NCI-H1417 treated with DMSO at 0.1 percent for 48 hours (cell line): ENCODE results near the gene MAML2.
A peak's percentile ranks its signal among the peaks of the same experiment; 100 is the strongest.

Experiments used
- DNase-seq: peaks from one replicate; lab custom pipeline; 2025; lab: John Stamatoyannopoulos, UW

Gene MAML2

DNA sequence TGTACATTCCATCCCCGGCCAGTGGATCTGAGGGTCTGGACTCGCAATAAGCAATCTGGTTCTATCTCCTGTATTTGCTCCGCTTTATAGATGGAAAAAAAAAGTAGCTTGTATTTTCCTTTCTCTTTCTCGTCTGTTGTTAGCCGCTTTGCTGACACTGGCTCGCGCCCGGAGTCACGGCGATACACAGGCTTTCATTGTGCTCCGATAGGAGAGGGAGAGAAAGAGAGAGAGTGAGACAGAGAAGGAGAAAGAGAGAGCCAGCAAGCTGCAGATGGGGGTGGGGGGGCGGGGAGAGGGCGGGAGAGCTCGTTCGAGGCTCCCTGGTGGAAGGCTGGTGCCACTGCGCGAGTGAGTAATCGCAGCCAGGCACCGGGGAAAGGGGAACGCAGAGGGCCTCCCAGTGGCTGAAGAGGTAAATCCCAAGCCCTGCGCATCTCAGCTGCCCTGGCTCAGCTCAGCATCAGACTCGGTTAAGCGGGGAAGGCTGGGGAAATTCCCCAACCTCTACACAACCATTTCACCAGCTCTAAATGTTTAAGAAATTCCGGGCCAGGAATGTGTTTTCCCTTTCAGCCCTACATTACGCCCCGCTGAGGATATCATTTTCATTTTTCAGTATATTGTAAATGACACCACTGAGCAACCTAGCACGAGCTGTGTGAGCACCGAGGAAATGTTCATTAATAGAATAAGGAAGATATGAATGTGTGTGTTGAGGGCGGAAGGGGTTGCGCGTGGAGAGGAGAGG lies at the start of gene MAML2:
MAML2 (minus strand) TSS at position 235 of the 751 bp plus-strand sequence. CDS start 1,300 bp downstream, outside the sequence.
- peak; percentile 82 for DNase-seq

DNA sequence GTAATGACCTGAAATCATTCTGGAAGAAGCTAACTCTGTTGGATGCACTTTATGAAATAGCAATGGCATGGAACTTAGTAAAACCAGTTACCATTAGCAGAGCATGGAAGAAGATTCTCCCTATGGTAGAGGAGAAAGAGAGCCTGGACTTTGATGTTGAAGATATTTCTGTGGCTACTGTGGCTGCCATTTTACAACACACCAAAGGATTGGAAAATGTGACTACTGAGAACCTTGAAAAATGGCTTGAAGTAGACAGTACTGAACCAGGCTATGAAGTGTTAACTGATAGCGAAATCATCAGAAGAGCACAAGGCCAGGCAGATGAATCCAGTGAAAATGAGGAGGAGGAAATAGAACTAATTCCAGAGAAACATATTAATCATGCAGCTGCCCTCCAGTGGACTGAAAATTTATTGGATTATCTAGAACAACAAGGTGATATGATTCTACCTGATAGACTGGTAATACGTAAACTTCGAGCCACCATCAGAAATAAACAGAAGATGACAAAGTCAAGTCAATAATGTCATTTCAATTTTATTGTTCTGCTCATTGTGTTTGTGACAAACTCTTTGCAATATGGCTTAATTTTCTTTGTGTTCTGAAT lies 48.8 kb upstream of the MAML2 start:
- DNase-seq, result no peak

DNA sequence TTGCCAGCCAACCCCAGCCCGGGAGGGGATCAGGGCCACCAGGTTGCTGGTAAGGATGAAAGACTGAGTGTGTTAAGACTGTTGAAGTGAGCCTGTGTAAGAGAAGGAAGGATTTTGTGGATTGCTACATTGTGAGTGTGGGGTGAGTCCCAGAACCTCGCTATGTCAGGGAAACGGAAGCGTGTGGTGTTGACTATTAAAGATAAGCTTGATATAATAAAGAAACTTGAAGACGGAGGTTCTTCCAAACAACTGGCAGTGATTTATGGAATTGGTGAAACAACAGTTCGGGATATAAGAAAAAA lies 47.4 kb upstream of the MAML2 start:
- DNase-seq, result no peak

DNA sequence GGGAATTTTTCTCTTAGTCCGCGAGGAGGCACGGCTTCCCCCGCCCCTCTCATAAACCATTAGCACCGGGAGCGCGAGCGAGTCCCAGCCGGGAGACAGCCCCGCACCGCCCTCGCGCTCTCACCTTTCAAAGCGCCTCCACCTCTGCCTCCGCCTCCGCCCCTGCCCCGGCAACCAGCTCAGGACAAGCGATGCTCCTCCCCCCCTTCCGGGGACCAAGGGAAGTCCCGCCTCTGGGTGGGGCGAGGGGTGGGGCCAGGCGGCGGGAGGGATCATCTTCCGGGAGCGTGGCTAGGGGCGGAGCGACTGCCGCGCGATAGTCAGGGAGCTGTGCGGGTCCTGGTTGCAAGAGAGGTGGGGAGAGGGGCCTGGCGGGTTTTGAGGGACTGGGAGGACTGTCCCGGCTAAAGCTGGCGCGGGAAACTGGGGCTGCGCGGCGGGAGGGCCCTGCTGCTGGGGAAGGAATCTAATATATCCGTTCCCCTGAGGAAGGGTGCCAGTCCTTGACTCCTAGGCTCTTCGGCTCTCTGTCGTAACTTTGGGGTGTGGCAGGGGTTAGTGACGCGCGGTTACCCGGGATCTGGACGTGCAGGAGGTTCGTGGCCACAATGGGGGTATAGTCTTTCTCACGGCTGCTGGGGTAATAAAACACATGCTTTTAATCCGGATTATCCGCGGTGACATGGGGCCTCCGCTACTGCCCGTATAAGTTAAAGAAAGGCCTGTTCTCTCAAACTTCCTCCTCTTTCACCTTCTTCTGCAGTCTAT lies 46.9 kb upstream of the MAML2 start, which contains the start of the genes CCDC82 and JRKL:
CCDC82 (minus strand) TSS at position 193 of the 768 bp plus-strand sequence. CDS start 5,165 bp downstream, outside the sequence.
JRKL (plus strand) TSS at position 294 of the 768 bp plus-strand sequence. CDS start 637 bp downstream, outside the sequence.
- DNase-seq, result peak; percentile 77

DNA sequence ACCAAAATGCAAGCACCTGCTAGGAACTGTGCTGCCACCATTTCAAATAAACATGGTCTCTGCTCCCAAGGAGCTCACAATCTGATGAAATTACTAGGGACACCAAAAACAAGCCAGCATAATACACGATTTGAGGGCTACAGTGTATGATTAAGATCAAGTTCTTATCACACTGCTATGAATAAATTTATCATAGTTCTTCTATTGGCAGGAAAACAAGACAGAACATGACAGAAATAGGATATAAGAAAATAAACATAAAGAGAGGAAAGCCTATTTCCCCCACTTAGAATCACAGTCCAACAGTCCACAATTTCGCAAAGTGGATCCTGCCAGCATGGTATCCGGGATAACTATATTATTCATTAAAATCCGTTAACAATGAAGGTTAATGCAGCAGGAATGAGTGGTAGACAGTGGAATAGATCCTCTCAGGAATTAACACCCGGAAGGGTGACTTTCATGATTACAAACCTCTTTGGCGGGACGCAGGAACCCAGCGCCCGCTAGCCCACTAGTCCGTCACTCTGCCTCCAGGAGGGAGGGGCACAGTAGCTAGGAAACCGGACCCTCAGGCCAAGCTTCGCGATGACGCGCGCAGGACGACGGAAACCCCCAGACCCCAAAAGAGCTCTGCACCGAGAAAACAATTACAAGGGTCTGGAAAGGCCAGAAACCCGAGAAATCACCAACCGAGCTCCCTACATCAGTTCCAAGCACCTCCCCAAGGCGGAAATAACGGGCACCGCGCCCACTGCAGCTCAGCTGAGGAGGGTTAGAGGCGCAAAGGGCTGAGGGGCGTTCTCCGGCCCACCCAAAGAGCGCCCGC lies 46.1 kb upstream of the MAML2 start:
- no peak for DNase-seq

DNA sequence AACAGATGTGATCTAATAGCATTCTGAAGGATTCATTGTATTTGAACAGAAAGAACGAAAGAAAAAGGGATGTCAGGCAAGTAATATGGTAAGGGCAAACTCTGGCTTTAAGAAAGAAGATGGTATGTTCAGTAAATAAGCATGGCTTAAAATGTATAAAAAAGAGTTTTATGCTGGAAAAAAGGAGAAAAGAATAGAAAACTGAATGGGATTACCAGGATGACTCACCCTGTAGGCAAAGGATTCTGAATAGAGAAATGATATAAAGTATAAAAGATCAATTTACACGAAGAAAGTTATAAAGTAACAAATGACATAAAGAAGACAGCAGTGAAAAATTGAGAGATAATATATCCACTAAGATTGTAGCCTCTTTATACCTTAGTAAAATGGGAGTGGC lies 42.2 kb upstream of the MAML2 start:
- no peak for DNase-seq

DNA sequence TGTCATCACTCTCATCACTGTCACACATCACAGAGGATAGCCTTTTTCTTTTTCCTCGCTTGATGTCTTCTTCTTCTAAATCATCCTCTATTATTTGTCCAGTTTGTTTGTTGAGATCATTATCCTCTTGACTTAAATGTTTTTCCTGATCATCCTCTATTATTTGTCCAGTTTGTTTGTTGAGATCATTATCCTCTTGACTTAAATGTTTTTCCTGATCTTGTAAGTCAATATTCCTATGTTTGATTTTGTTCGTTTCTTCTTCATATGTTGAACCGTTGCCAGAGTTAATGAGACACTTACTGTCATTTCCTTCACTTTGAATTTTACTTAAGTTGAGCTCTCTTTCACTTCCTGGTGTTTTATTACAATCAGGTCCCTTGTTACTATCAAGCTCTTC lies 41.2 kb upstream of the MAML2 start:
- peak; percentile 72 for DNase-seq

DNA sequence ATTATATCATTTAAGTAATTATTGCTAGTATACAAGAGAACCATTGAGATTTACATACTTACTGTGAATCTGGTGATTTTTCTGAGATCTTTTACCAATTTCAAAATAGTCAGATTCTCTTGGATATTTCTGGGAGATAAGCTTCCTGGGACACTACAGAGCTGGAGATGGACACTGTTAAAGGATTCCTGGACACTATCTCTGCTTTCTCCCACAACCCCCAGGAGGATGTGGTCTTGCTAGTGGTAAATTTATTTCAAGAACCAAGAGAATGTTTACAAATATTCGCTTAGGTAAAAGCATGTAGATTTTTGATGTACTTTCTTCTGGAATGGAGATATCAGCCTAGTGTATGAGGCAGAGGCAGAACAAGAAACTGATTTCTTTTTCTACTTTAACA lies 33.8 kb upstream of the MAML2 start:
- no peak for DNase-seq

DNA sequence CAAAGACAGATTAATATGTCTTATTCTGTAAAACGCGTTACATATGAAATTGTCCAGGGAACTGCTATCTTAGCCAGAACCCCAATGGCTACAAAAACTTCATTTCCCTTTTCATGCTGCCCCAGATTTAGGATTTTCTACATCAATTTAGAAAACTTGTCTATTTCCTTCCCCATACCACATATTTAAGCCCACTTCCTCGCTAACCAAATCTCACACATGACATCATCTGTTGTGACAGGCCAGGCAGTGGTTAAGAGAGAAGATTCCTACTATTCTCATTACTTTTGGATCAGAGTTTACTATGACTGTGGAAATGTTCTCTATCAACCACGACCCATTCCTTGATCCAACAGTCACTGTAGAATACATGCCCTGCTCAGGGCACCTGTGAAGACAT lies 30.8 kb upstream of the MAML2 start:
- DNase-seq, result no peak

DNA sequence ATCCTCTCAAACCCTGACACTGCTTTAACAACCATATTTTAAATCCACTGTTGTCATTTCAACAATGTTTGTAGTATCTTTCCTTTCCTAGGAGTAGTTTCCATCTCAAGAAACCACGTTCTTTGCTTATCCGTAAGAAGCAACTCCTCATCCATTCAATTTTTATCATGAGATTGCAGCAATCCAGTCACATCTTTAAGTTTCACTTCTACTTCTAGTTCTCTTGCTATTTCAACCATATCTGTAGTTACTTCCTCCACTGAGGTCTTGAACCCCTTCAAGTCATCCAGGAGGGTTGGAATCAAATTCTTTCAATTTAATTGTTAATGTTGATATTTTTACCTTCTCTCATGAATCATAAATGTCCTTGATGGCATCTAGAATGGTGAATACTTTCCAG lies 24.3 kb upstream of the MAML2 start:
- no peak for DNase-seq

DNA sequence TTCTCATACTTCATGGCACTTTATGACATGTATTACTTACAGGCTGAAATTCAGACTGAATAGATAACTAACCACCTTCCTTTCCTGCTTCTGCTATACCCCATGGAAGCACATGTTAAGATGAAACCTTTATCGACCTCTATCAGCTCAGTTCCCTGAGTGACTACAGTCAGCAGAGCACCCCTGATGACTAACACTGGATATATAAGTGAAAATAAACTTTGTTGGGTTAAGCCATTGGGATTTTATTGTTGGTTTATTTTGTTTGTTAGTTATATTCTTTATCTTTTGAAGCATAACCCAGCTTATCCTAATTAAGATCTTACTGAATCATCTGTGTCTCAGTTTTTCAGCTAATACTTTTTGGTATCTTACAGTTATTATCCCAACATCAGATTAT lies 23.0 kb upstream of the MAML2 start:
- DNase-seq, result no peak

DNA sequence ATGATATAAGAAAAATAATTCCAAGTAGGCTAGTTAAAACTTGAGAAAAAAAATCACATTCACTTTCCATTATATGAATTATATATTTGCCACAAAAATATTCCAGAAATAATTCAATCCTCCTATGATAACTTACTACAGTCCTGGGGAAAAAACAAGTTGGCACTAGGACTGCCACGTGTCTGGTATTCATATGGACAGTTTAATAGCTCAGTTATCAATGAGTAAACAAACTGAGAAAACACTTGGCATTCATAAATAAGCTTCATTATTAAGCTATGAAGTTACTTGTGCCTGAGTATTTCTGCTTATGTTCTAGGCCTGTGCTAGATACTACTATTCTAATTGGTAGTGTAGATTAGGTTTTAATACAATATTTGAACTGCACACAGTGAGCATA lies 22.5 kb upstream of the MAML2 start:
- no peak for DNase-seq

DNA sequence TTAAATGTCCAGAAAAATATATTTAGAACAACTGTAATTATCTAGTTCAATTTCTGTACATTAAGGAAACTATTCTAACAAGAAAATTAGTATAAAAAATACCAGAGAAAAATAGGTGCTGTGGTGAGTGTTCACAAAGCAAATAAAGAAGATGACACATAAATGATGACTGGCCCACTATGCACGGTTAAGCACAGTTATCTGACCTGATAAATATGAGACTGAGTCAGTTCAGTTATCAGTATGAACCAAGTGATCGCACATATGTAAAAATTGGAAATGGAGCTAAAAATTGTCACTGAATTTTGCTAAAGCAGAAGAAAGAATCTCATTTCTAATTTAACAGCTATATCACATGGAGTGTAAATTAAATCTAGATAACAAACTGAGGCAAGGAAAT lies 18.8 kb upstream of the MAML2 start:
- DNase-seq, result no peak

DNA sequence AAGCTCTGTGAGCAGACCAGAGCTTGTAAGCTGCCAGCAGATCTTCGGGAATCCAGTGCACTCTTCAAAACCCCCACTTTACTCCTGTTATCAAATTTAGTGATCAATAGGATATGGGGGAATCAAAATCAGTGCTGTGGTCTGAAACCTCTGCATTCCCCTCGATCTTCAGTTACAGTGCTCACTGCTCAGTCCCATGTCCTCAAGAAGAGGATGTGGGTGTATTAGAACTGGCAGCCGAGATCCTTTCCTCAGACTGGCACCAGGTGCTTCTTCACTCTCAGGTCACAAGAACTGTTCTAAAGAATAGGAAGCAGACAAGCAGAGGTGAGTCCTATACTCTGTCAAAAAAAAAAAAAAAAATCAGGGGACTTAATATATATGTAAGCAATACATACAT lies 15.3 kb upstream of the MAML2 start:
- DNase-seq, result no peak

DNA sequence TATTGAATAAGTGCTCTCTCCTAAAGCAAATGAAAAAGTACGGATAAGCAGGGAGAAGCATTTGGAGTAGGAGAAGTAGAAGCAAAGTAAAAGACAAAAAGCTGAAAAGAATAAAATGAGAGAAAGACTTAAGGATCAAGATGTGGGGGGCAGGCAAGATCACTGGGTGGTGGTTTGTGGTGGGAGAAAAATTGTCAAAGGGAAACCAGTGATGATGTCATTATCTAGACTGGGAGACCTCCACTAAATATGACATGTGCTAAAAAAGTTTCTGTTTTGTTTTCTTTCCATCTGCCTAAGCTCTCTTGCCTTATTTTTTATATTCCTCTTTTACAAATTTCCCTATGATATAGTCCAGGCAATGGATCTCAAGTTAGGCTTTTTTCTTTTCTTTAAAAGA lies 14.8 kb upstream of the MAML2 start:
- DNase-seq, result no peak

DNA sequence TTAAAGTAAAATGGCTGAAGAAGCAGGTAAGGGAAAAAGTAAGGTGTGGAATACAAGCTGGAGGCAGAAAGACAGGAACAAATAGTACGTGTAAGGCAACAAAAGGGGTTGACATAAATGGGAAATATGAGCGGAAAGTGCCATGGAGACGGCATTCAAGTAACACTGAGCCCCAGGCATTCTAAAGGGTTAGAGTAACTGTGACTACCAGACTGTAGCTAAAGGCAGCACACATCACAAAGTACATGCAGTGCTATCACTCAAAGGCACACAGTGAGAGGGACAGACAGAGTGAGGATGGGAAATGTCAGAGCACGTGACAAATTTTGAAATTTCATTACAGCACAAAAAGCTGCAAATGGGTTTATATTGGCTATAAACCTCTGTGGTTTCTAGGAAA lies 13.9 kb upstream of the MAML2 start:
- DNase-seq, result no peak

DNA sequence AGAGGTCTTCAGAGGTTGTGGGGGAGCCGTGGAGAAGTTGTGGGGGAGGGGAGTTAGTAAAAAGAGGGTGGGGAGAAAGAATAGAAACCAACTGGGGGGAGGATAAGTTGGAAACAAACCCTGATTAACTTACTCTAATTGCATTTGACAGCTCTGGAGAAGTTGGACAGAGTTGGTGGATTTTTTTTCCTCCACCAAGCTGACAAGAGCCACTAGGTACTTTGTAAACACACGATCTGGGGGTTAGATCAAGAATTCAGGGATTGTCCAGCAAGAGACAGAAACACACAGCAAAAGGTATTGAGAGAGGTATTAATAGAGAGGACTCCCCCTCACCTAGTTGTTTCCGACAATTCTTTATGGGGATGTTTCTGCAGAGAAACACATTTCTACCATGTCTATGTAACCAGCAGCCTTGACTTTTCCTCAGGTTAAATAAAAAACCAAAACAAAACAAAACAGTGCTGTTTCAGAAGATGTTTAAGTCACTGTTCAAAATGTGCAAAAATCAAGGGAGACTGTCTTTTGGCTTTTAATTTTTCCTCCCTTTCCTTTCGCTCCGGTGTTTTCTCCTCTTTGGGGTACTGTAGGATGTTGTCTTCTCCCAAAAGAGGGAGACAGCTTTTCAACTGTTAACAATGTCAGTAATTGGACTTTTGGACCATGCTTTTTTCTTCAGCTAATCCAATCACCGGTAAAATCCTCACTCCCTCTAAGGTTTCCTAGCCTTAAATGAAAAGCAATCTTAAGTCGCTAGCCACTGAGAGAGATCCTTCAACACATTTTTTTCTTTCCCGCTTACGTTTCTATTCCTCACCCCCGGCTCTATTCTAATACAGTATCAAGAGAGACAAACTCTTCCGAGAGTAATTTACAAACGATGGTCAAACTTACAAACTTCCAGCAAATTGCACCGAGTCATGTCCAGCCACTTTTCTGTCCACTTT lies 708 bp downstream of the MAML2 start:
- DNase-seq, result peak; percentile 62

DNA sequence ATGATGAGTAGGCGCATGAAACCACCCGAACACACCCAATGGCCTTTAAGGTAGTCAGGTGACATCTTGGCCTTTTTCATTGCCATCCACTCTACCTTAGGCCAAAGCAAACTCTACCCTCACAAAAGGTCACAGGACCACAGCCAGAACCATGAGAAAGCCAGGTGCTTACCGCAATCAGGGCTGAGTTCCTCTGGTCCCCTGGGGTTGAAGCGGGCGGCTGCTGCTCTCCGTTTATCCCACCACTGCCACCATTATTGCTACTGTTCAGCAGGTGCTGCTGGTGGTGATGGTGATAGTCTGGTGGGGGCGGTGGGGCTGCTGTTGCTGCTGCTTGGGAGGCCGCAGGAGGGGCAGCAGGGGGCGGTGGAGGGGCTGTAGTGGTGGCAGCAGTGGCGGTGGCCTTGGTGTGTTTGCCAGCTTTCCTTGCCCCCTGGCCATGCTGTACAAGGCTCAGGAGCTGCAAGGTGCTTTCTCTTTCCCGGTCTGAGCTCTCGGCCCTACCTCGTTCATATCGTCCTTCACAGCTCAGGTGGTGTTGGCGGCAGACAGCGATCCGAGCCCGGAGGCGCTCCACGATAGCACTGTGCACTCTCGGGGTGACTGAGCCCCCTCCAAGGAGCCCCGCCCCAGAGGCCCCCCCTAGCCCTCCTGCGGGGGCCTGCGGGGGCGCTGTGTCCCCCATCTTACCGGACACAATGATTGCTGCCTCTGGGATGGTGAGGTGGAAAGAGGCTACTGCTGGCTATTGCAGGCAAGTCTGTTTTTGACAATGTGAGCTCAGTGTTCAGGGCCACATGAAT lies 1.6 kb downstream of the MAML2 start:
- DNase-seq, result no peak

DNA sequence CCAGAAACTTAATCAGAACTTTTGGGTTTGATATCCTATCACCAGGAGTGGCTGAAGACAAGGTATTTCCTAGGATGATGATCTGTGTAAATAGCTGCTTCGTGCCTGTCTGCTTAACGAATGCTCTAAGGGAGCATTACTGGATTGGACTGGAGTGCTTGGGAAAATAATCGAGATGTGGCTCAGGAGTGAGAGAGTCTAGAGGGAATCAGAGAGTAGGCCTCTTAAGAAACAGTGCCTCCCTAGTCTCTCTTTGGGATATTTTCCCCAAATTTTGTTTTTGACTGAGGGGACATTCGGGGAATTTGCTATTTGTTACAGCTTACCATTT lies 2.5 kb downstream of the MAML2 start:
- DNase-seq, result no peak
